GM10248 (cell line): ENCODE data around the gene MYO9A.
"Not testable (repeated sequence)": the region's sequence is repeated elsewhere in the genome, so short reads cannot be mapped to it uniquely, and the experiment has no call there.

Source experiments
- CTCF ChIA-PET: fragments of 300-600 bp; sonication (Branson Sonifier 250); formaldehyde crosslinking; extraction: SDS; loops from one replicate; lab custom pipeline; 2021; ENCODE audit warnings: antibody characterized with exemption; lab: Yijun Ruan, JAX
- POLR2A ChIA-PET: fragments of 350-650 bp; sonication (Branson Sonifier 250); formaldehyde crosslinking; extraction: SDS; loops from one replicate; lab custom pipeline; 2020; ENCODE audit warnings: antibody characterized with exemption; lab: Yijun Ruan, JAX
- DNase-seq: peaks from one replicate; pipeline ENCODE4 v3.0.0; 2012; ENCODE audit errors: extremely low spot score
- TF ChIP-seq, protein P1 (sequence below): IDR thresholded peaks from 2 replicates; pipeline ENCODE4 v1.5.1; 2012; ENCODE audit warnings: mild to moderate bottlenecking, low read depth; ENCODE audit errors: extremely low read depth, missing control alignments, control extremely low read depth

The MYO9A gene

DNA sequence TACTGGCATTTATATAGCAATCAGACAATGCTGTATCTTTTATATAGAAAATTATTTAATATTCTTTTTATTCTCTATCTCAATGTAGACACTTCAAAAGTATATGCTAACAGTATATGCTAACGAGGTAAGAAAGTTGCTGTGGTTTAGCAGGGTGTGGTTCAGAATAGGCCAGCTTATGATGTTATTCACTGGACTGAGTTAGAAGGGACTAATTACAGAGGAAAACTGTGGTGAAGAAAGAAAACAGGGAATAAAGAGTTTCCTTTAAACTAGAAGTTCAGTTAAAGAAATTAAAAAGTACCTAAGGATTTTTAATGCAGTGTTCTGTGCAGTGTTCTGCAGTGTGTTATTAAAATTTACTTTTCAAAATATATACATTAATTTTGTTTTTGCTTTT, 59.4 kb downstream of the MYO9A start:
- no peak for DNase-seq
- TF ChIP-seq, protein P1, sequence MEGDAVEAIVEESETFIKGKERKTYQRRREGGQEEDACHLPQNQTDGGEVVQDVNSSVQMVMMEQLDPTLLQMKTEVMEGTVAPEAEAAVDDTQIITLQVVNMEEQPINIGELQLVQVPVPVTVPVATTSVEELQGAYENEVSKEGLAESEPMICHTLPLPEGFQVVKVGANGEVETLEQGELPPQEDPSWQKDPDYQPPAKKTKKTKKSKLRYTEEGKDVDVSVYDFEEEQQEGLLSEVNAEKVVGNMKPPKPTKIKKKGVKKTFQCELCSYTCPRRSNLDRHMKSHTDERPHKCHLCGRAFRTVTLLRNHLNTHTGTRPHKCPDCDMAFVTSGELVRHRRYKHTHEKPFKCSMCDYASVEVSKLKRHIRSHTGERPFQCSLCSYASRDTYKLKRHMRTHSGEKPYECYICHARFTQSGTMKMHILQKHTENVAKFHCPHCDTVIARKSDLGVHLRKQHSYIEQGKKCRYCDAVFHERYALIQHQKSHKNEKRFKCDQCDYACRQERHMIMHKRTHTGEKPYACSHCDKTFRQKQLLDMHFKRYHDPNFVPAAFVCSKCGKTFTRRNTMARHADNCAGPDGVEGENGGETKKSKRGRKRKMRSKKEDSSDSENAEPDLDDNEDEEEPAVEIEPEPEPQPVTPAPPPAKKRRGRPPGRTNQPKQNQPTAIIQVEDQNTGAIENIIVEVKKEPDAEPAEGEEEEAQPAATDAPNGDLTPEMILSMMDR: no peak
- POLR2A ChIA-PET: no interaction called here
- CTCF ChIA-PET: no interaction called here

DNA sequence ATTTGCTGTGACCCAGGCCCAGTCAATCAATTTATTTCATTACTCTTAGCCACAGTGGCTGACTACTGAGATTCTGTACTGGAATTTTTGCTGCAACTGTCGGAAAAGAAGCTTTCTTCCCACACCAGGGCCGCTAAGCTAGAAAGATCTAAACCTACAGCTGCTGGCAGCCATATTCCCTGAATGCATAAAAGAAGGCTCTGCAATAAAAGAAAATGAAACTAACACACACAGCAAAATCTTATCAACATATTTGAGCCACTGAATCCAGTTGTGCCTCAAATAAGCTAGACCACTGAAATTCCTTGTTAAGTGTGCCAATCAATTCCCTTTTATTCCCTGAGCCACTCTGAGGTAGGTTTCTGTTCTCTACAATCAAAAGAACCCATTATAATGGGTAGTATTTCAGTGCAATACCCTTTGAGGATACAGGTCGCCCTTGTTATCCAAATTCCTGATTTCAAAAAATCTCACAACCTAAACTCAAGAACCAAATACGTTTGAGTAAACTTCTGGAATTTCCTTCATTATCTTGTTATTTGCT, 60.3 kb downstream of the MYO9A start:
- POLR2A ChIA-PET: no interaction called here
- TF ChIP-seq, protein P1: no peak
- DNase-seq: no peak
- CTCF ChIA-PET: no interaction called here

DNA sequence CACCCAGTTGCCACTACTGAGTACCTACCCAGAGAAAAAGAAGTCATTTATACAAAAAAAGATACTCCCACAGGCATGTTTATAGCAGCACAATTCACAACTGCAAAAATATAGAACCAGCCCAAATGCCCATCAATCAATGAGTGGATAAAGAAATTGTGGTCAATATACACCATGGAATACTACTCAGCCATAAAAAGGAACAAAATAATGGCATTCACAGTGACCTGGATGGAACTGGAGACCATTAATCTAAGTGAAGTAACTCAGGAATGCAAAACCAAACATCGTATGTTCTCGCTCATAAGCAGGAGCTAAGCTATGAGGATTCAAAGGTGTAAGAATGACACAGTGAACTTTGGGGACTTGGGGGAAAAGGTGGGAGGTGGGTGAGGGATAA, 61.7 kb downstream of the MYO9A start:
- POLR2A ChIA-PET, DNase-seq: not testable (repeated sequence)
- CTCF ChIA-PET: interaction anchor here (1.3 kb wide), 1 partner anchor 14 kb away, joined by 3 read pairs; no protein-coding TSS in a partner anchor

DNA sequence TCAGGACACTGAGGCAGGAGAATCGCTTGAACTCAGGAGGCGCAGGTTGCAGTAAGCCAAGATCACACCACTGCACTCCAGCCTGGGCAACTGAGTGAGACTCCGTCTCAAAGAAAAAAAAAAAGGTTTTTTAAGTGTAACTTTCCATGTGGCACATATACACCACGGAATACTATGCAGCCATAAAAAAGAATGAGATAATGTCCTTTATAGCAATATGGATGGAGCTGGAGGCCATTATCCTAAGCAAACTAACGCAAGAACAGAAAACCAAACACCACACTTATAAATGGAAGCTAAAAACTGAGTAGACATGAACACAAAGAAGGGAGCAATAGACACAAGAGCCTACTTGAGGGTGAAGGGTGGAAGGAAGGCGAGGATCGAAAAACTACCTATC, 64.7 kb downstream of the MYO9A start:
- DNase-seq, CTCF ChIA-PET, POLR2A ChIA-PET: not testable (repeated sequence)

DNA sequence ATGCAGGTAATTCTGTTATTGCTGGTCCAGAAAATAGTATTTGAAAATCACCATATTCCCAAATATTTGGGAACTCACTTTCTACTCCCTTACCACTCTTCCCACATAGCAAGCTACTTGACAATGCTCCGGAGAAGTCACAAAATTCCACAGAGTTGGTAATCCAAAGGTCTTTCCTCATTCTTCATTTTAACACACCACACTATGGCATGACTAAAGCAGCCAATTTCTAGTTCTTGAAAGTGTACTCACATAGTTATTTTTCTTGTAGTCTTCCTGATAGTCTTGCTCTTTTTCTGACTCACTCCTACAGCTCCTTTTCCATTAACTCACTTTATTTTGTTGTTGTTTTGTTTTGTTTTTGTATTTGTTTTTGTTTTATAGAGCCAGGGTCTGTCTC, 67.2 kb downstream of the MYO9A start:
- TF ChIP-seq, protein P1: no peak
- no peak for DNase-seq
- CTCF ChIA-PET: interaction anchor here (1.4 to 1.9 kb wide), 3 partner anchors 8 to 106 kb away, joined by 4 to 6 read pairs (median 4); no protein-coding TSS in a partner anchor
- POLR2A ChIA-PET: no interaction called here

DNA sequence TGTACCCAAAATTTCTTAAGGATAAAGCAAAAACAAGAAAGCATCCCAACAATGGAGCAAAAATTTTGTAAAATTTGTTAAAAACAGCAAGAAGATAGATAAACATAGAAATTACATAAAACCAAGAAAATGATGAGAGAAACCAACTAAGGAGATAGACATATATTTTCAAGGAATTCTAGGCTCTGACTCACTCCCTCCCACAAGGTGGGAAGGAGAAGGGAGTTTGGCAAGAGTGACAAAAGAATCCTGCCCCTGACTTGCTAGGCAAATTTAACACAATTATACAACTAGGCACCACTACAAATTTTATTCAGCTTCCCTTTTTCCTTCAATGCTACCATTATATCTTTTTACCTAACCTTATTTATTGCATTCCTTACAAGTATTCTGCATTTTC, 70.9 kb downstream of the MYO9A start:
- POLR2A ChIA-PET: no interaction called here
- TF ChIP-seq, protein P1: no peak
- CTCF ChIA-PET: no interaction called here
- no peak for DNase-seq

DNA sequence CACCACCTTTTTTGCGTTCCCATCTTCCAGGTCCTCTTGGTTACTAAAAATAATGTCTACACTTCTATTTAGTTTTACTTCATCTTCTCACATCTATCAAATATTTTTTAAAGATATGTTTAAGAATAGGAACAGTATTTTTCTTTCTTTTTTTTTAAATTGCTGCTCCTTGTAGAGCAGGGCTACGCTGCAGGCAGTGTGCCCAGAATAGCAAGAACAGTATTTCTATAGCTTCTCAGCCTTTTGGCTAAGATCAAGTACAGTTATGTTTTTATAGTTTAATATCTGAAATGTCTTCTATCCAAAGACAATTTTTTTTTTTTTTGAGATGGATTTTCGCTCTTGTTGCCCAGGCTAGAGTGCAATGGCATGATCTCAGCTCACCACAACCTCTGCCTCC, 73.0 kb downstream of the MYO9A start:
- CTCF ChIA-PET: interaction anchor here (1.0 kb wide), 1 partner anchor 11 kb away, joined by 3 read pairs; no protein-coding TSS in a partner anchor
- TF ChIP-seq, protein P1: no peak
- no peak for DNase-seq
- POLR2A ChIA-PET: no interaction called here

DNA sequence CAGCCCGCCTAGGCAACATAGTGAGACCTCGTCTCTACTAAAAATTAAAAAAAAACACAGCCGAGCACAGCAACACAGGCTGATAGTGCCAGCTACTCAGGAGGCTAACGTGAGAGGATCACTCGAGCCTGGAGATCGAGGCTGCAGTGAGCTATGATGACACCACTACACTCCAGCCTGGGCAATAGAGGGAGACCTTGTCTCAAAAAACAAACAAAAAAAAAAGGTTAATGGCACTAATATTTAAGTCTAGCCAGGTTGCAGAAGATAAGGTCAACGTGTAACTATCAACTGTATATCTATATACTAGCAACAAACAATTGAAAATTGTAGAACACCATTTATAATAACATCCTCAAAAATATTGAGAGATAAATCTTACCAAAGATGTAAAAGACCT, 75.1 kb downstream of the MYO9A start:
- DNase-seq: no peak
- ChIA-PET POLR2A (no interaction called here), CTCF (interaction anchor here (1.0 to 1.9 kb wide), 5 partner anchors 9 to 113 kb away, joined by 3 to 6 read pairs (median 3); no protein-coding TSS in a partner anchor)
- TF ChIP-seq, protein P1: peak; percentile 16
